HG03103 (cell line): ENCODE data around the gene ATP12A.

ENCODE experiments used
- ATAC-seq: cut with Tn5 transposase; IDR thresholded peaks from one replicate; pipeline ENCODE4 v1.9.1; 2021; ENCODE audit warnings: low read depth; ENCODE audit not compliant: unreplicated experiment

ATP12A gene

GRCh38 chr13:24680258-24680920 lies at the start of gene ATP12A:
TSS of gene ATP12A (plus strand) at chr13:24680408. CDS start at chr13:24680744, 336 bp downstream.
- ATAC-seq, result no peak

DNA sequence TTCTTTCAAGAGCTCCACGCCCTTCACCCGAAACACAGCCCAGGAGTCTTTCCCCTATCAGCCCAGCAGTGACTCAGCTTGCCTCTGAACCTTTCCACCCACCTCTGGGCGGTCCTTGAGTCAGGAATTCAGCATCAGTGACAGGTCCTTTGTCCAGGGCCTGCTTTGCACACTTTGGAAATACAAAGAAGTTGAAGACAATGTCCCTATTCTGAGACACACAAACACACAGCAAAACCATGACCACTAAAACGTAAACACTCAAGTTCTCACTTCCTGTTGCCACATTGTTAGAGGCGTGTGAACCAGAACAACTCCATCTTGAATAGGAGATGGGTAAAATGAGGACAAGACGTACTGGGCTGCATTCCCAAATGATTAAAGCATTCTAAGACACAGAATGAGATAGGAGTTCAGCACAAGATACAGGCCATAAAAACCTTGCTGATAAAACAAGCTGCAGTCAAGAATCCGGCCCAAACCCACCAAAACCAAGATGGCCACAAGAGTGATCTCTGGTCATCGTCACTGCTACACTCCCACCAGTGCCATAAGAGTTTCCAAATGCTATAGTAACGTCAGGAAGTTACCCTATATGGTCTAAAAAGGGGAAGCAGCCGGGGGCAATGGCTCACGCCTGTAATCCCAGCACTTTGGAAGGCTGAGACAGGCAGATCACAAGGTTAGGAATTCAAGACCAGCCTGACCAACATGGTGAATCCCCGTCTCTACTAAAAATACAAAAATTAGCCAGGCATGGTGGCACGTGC lies 49.2 kb upstream of the ATP12A start:
- ATAC-seq, result no peak

GRCh38 chr13:24631922-24632321 lies 48.3 kb upstream of the ATP12A start:
- ATAC-seq, result no peak

GRCh38 chr13:24632382-24633121 lies 47.7 kb upstream of the ATP12A start:
- ATAC-seq, result no peak

- no peak for ATAC-seq
Observed at GRCh38 chr13:24636776-24637175, 43.4 kb upstream of the ATP12A start.

- no peak for ATAC-seq
Observed at GRCh38 chr13:24638096-24638495, 42.1 kb upstream of the ATP12A start.

DNA sequence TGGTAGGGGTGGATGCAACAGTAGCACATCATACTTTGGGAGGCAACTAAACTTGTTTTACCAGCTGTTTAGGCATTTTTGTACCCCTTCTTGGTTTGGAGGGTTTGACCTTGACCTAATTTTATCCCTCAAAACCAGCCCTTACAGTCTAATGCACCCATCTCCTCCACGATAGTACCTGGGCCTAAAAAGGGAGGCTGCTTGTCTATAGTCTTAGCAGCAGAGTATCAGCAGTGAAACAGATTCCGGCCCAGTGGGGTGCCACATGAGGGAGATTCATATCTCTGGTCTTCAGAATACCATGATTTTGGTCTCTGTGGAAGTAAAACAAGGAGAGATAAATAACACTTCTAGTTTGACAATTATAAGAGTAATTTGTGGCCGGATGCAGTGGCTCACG lies 39.5 kb upstream of the ATP12A start:
- ATAC-seq, result no peak

GRCh38 chr13:24642219-24642618 lies 38.0 kb upstream of the ATP12A start:
- no peak for ATAC-seq

DNA sequence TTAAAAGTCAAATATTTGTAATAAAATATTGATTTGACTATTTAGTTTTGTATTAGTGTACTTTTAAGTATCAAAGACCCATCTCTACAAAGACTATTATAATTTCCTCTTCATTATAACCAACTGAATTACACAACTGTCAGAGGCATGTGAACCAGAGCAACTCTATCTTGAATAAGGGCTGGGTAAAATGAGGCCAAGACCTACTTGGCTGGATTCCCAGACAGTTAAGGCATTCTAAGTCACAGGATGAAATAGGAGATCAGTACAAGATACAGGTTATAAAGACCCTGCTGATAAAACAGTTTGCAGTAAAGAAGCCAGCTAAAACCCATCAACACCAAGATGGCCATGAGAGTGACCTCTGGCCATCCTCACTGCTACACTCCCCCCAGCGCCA lies 36.2 kb upstream of the ATP12A start:
- no peak for ATAC-seq

GRCh38 chr13:24648271-24648670 lies 31.9 kb upstream of the ATP12A start:
- ATAC-seq, result no peak

DNA sequence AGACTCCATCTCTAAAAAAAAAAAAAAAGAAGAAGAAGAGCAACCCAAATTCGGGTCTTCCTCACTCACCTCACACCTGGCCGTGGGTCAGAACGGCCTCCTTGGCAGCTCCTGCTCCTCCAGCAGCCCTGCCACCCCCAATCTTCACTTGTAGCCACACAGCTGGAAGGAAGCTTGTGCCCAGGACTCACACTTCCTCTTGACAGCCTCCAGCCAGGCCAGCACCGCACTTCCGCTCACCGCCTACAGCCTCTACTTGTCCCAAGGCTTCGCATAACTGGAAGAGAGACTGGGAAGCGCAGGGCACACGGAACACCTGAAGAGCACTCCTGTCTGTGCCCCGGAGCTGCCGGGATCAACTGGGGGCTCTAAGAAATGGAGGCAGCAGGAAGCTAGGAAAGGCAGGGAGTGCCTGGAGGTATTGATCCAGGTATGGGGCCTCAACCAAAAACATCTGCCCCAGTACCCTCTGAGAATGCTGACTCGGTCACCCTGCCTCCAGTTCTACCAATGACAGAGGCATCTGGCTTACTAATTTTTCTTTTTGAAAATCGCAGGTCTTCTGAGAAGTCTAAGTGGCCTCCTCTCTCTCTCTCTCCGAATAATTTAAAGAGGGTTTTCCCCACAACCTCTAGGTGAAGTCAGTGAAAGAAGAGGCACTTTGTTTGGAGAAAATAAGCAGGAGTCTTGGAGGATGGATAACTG lies 31.1 kb upstream of the ATP12A start:
- ATAC-seq, result no peak

- ATAC-seq, result no peak
Observed at GRCh38 chr13:24649688-24650043, 30.5 kb upstream of the ATP12A start.

DNA sequence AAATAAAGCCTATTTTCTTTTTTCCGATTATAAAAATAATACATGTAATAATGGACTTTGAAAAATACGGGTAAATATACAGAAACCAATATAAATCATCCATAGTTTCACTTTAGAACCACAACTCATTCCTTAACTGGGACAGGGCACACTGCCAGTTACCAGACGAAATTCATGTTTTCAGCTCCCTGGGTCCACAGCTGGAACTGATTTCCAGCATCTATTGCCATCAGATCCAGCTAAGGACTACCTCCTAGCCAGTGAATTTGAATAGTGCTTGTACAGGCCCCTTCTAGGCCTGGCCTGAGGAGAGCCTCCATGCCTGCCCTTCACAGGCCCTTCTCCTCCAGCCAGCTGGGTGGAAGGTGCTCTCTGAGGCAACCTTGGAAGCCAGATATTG lies 30.0 kb upstream of the ATP12A start:
- no peak for ATAC-seq

GRCh38 chr13:24651718-24652345 lies 28.4 kb upstream of the ATP12A start:
- no peak for ATAC-seq

GRCh38 chr13:24652359-24652758 lies 27.8 kb upstream of the ATP12A start:
- no peak for ATAC-seq

DNA sequence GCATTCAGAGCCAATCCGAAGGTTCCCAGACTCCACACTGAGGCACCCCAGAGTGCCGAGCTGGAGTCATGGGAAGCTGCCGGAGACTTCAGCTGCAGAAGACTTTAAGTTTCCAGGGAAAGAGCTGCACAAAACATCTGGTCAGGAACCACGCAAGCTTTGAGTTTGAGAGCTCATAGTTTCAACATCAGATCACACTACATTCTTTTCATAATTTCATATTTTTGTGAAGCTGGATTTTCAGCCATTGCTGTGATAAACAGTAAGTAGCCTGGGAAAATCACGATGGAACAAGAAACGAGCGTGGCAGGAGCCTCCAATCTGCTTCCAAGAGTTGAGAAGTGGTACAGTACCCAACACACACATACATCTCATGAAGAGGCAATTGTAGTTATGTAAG lies 25.5 kb upstream of the ATP12A start:
- ATAC-seq, result no peak

GRCh38 chr13:24659239-24659638 lies 21.0 kb upstream of the ATP12A start:
- ATAC-seq, result no peak

- ATAC-seq, result no peak
Observed at GRCh38 chr13:24660023-24660741, 20.0 kb upstream of the ATP12A start.

- ATAC-seq, result no peak
Observed at GRCh38 chr13:24661713-24662112, 18.5 kb upstream of the ATP12A start.
